Measurements from ENCODE around the gene POLR2B.
"Not testable (repeated sequence)": the region's sequence is repeated elsewhere in the genome, so short reads cannot be mapped to it uniquely, and the experiment has no call there.

The POLR2B gene

GRCh38 chr4:57044279-57044678, 65.6 kb downstream of the POLR2B start:
- intact Hi-C loops (cut with DNase I): no loop called here
- no peak for DNase-seq

GRCh38 chr4:57044996-57045395, 66.3 kb downstream of the POLR2B start:
- no peak for DNase-seq
- intact Hi-C loops (cut with DNase I): no loop called here

- DNase-seq; intact Hi-C loops (cut with DNase I): not testable (repeated sequence)
Measured at GRCh38 chr4:57047046-57047445, 68.3 kb downstream of the POLR2B start.

GRCh38 chr4:57048590-57049304, 70.1 kb downstream of the POLR2B start:
- no peak for DNase-seq
- intact Hi-C loops (cut with DNase I): no loop called here

GRCh38 chr4:57051095-57051494, 72.4 kb downstream of the POLR2B start:
- intact Hi-C loops (cut with DNase I): no loop called here
- no peak for DNase-seq

- intact Hi-C loops (cut with DNase I): no loop called here
- DNase-seq: no peak
Measured at GRCh38 chr4:57051524-57051923, 72.8 kb downstream of the POLR2B start.

GRCh38 chr4:57053508-57053907, 74.8 kb downstream of the POLR2B start:
- DNase-seq: no peak
- intact Hi-C loops (cut with DNase I): no loop called here

- intact Hi-C loops (cut with DNase I): no loop called here
- DNase-seq: peak in 12 of 42 donors; percentile 13 to 62 (median 28)
Measured at GRCh38 chr4:57055886-57056285, 77.2 kb downstream of the POLR2B start.

GRCh38 chr4:57059890-57060716, 81.4 kb downstream of the POLR2B start:
- no peak for DNase-seq

GRCh38 chr4:57060717-57061067, 82.0 kb downstream of the POLR2B start:
- DNase-seq; intact Hi-C loops (cut with DNase I): not testable (repeated sequence)

More at GRCh38 chr4:57059890-57060716, 81.4 kb downstream of the POLR2B start:
- intact Hi-C loops (cut with DNase I): no loop called here

GRCh38 chr4:57061395-57061794, 82.7 kb downstream of the POLR2B start:
- intact Hi-C loops (cut with DNase I): no loop called here
- no peak for DNase-seq

GRCh38 chr4:57063518-57063917, 84.8 kb downstream of the POLR2B start:
- intact Hi-C loops (cut with DNase I): no loop called here
- DNase-seq: no peak

- no peak for DNase-seq
- intact Hi-C loops (cut with DNase I): no loop called here
Measured at GRCh38 chr4:57064120-57064519, 85.4 kb downstream of the POLR2B start.

- intact Hi-C loops (cut with DNase I): no loop called here
- DNase-seq: no peak
Measured at GRCh38 chr4:57064811-57065711, 86.4 kb downstream of the POLR2B start.

- intact Hi-C loops (cut with DNase I): no loop called here
- DNase-seq: no peak
Measured at GRCh38 chr4:57065730-57066482, 87.2 kb downstream of the POLR2B start.

- no peak for DNase-seq
- intact Hi-C loops (cut with DNase I): no loop called here
Measured at GRCh38 chr4:57068237-57068981, 89.7 kb downstream of the POLR2B start.

- DNase-seq: no peak
- intact Hi-C loops (cut with DNase I): no loop called here
Measured at GRCh38 chr4:57070461-57070860, 91.8 kb downstream of the POLR2B start.

GRCh38 chr4:57071326-57071725, 92.6 kb downstream of the POLR2B start:
- DNase-seq: no peak
- intact Hi-C loops (cut with DNase I): no loop called here
